ENCODE results near the gene C1QTNF12. TPM values are rescaled to one million over a fixed set of nuclear protein-coding genes. Genes with fewer than 3 reads are reported as not detected.

Gene C1QTNF12
- total RNA-seq, 4 donors from 2014 or later, result 2.7 TPM; not detected in 3

DNA sequence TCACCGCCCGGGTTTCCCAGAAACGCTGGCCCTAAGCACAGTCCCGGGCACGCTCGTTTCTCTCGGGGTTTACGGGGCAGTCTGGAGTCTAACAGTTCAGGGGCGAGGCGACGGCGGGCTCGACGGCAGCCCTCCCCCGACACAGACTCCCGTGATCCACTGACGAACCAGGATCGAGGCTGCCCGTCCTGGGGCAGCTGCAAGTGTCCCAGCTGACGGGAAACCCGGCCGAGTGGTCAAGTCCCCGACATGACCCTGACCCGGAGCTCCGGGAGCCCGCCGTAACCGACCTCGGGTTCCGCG is 26.6 kb upstream of the C1QTNF12 start:
- intact Hi-C loops (cut with DNase I; ENCODE audit: low total_unique reads) (loop anchor here (1.0 to 5.0 kb wide), 5 partner anchors 34 to 157 kb away; partner anchors contain the start of genes ACAP3, AURKAIP1, B3GALT6 and C1orf159), in situ Hi-C loops (cut with MboI; ENCODE audit: low sequenced_read_pairs in 4 of 4) (loop anchor here in 2 of 4 donors (25.0 kb wide), 2 partner anchors 136 to 161 kb away; partner anchors contain the start of gene C1orf159 (in 1 of the 2))
- H3K4me3 ChIP-seq, result peak overlapping the region; percentile 79 to 92 (median 88)
- H3K9me3 ChIP-seq, result no peaks in the 10 kb centered on the region
- H3K4me1 ChIP-seq, result peaks cover 34 to 43% of the 10 kb centered on the region in 2 donors
- H3K27me3 ChIP-seq, result no peaks in the 10 kb centered on the region
- peaks cover 0 to 2% of the 10 kb centered on the region in 2 donors for H3K36me3 ChIP-seq
- no peak for DNase-seq
- peak overlapping the region; percentile 83 to 93 (median 90) for H3K27ac ChIP-seq
- no peak for TF ChIP-seq POLR2A (IDR thresholded peaks at IDR 0.05)
- TF ChIP-seq, protein P1, sequence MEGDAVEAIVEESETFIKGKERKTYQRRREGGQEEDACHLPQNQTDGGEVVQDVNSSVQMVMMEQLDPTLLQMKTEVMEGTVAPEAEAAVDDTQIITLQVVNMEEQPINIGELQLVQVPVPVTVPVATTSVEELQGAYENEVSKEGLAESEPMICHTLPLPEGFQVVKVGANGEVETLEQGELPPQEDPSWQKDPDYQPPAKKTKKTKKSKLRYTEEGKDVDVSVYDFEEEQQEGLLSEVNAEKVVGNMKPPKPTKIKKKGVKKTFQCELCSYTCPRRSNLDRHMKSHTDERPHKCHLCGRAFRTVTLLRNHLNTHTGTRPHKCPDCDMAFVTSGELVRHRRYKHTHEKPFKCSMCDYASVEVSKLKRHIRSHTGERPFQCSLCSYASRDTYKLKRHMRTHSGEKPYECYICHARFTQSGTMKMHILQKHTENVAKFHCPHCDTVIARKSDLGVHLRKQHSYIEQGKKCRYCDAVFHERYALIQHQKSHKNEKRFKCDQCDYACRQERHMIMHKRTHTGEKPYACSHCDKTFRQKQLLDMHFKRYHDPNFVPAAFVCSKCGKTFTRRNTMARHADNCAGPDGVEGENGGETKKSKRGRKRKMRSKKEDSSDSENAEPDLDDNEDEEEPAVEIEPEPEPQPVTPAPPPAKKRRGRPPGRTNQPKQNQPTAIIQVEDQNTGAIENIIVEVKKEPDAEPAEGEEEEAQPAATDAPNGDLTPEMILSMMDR (IDR thresholded peaks at IDR 0.05 in 4 of 5, conservative IDR thresholded peaks at IDR 0.05 in 1 of 5), result no peak
- ATAC-seq, result peak; percentile 10 to 23

DNA sequence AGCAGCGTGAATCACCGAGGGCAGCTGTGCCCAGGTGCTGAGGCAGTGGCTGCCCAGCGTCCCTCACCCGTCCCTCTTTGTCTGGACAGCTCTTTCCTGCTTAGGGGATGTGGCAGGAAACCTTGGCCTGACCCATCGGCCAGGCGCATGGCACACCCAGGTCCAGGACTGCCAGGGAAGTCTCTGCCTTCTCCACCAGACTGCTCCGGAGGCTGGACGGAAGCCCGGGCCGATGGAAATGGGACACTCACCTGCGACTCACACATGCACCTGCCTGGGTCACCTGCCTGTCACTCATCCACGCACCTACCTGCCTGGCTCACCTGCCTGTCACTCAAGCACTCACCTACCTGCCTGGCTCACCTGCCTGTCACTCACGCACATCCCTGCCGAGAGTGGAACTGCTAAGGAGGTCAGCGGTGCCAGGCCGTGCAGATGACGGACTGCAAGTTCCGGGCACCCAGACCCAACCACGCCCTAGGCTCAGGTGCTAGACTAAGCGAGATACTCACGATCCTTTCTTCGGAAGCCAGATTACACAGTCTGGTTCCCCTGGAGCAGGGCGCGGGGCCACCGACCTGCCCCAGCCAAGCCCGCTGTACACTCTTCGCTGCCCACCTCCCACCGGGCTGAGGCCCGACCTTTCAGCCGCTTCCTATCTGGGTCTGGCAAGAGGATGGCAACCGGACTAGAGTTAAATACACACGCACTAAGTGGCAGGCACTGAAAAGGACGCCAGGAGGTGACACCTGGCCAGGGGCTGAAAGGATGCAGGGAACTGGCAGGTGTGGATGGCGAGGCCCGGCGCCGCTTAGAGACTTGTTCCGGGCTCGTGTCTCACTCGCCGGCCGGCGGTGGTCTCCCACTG is 26.1 kb upstream of the C1QTNF12 start:
- no peaks in the 10 kb centered on the region for H3K9me3 ChIP-seq
- peaks cover 0 to 8% of the 10 kb centered on the region in 2 donors for H3K36me3 ChIP-seq
- H3K4me3 ChIP-seq, result peak overlapping the region; percentile 79 to 92 (median 88)
- ATAC-seq (no peak), DNase-seq (no peak)
- intact Hi-C loops (cut with DNase I; ENCODE audit: low total_unique reads) (loop anchor here (1.0 to 5.0 kb wide), 5 partner anchors 34 to 156 kb away; partner anchors contain the start of genes ACAP3, AURKAIP1, B3GALT6 and C1orf159), in situ Hi-C loops (cut with MboI; ENCODE audit: low sequenced_read_pairs in 4 of 4) (loop anchor here in 2 of 4 donors (25.0 kb wide), 2 partner anchors 135 to 160 kb away; partner anchors contain the start of gene C1orf159 (in 1 of the 2))
- H3K4me1 ChIP-seq, result peaks cover 34 to 43% of the 10 kb centered on the region in 2 donors
- TF ChIP-seq, protein P1 (IDR thresholded peaks at IDR 0.05 in 4 of 5, conservative IDR thresholded peaks at IDR 0.05 in 1 of 5), result no peak
- H3K27me3 ChIP-seq, result no peaks in the 10 kb centered on the region
- peak overlapping the region; percentile 83 to 93 (median 90) for H3K27ac ChIP-seq

DNA sequence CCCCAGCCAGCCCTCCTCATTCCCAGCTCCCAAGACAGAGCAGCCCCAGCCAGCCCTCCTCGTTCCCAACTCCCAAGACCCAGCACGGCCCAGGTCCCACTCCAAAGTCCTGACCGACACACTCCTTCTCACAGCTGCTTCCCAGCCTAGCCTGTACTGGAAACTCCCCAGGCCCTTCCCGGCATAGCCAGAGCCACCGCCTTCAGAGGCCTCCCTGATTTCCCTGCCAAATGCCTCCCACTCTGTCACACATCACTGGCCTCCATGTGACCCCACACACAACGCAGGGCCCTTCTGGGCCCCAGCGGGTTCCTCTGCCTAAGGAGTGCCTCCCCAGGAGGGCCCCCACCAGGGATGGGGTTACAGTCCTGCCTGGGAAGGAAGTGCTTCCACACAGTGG is 24.3 kb upstream of the C1QTNF12 start:
- Histone ChIP-seq H3K9me3 (no peaks in the 10 kb centered on the region), H3K4me1 (peaks cover 34 to 43% of the 10 kb centered on the region in 2 donors), H3K27ac (peak overlapping the region in 2 of 4 donors; percentile 7 to 15), H3K27me3 (no peaks in the 10 kb centered on the region), H3K4me3 (peak overlapping the region; percentile 23 to 79 (median 36)), H3K36me3 (peaks cover 0 to 14% of the 10 kb centered on the region in 2 donors)
- no peak for TF ChIP-seq POLR2A (IDR thresholded peaks at IDR 0.05)
- TF ChIP-seq, protein P1 (IDR thresholded peaks at IDR 0.05 in 4 of 5, conservative IDR thresholded peaks at IDR 0.05 in 1 of 5), result no peak
- DNase-seq, result no peak
- ATAC-seq, result no peak
- intact Hi-C loops (cut with DNase I; ENCODE audit: low total_unique reads) (loop anchor here (5.0 kb wide), 1 partner anchor 106 kb away; the partner anchor contains the start of gene AURKAIP1), in situ Hi-C loops (cut with MboI; ENCODE audit: low sequenced_read_pairs in 4 of 4) (loop anchor here in 2 of 4 donors (25.0 kb wide), 2 partner anchors 134 to 159 kb away; partner anchors contain the start of gene C1orf159 (in 1 of the 2))

DNA sequence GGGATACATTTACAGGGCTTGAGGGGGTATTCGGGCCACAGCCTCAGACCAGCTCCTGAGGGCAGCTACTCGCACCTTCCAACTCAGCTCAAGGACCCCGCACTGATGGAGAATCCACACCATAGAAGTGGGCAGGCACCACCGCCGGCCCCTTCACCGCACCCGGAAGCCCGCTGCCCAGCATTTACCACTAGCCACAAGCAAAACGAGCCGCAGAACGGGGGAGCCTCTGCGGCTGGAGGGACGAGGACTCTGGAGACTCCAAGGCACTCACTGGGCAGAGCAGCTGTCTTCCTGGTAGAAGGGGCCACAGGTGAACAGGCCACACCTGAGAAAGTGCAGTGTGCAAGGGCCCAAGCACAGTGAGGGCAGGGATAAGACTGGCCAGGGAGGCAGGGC is 21.8 kb upstream of the C1QTNF12 start:
- H3K27me3 ChIP-seq, result no peaks in the 10 kb centered on the region
- in situ Hi-C loops (cut with MboI; ENCODE audit: low sequenced_read_pairs in 4 of 4), result loop anchor here in 2 of 4 donors (25.0 kb wide), 2 partner anchors 131 to 156 kb away; partner anchors contain the start of gene C1orf159 (in 1 of the 2)
- no peak for ATAC-seq
- H3K27ac ChIP-seq, result no peak overlapping the region
- H3K4me1 ChIP-seq, result peaks cover 27 to 37% of the 10 kb centered on the region in 2 donors
- no peak for DNase-seq
- no peaks in the 10 kb centered on the region for H3K9me3 ChIP-seq
- peaks cover 0 to 18% of the 10 kb centered on the region in 2 donors for H3K36me3 ChIP-seq
- intact Hi-C loops (cut with DNase I; ENCODE audit: low total_unique reads), result no loop called here
- no peak for TF ChIP-seq POLR2A (IDR thresholded peaks at IDR 0.05)
- TF ChIP-seq, protein P1 (IDR thresholded peaks at IDR 0.05 in 4 of 5, conservative IDR thresholded peaks at IDR 0.05 in 1 of 5), result no peak
- no peak overlapping the region for H3K4me3 ChIP-seq
